OCI-M2 (cell line): ENCODE results near the gene EIF2S3.
"Not testable (repeated sequence)": the region's sequence is repeated elsewhere in the genome, so short reads cannot be mapped to it uniquely, and the experiment has no call there.

Experiments
- DNase-seq: peaks from one replicate; lab custom pipeline; 2025; ENCODE audit not compliant: unreplicated experiment; lab: John Stamatoyannopoulos, UW

The EIF2S3 gene

GRCh38 chrX:24049643-24050042, 5.1 kb upstream of the EIF2S3 start:
- DNase-seq: not testable (repeated sequence)

DNA sequence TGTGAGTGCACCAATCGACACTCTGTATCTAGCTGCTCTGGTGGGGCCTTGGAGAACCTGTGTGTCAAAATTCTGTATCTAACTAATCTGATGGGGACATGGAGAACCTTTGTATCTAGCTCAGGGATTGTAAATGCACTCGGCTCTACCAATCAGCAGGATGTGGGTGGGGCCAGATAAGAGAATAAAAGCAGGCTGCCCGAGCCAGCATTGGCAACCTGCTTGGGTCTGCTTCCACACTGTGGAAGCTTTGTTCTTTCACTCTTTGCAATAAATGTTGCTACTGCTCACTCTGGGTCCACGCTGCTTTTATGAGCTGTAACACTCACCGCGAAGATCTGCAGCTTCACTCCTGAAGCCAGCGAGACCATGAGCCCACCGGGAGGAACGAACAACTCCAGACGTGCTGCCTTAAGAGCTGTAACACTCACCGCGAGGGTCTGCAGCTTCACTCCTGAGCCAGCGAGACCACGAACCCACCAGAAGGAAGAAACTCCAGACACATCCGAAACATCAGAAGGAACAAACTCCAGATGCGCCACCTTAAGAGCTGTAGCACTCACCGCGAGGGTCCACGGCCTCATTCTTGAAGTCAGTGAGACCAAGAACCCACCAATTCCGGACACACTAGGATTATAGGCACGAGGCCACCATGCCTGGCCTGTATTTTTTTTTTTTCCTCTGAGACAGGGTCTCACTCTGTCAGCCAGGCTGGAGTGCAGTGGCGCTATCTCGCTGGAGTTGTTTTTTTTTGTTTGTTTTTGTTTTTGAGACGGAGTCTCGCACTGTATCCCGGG, 4.0 kb upstream of the EIF2S3 start:
- not testable (repeated sequence) for DNase-seq

DNA sequence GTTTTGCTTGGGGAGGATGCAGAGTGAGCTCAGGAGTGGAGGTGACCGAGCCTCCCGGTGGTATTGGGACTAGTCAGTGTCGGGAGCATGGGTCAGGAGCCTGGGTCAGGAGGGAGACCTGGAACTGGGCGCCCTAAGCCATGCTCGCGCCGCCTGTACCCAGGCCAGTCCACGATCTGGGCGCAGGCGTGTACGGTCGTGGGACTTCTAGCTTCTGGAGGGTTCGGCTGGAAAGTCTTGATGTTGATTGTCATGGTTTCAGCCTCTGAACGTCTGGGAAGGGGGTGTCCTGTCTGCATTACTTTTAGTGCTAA, 244 bp downstream of the EIF2S3 start:
- DNase-seq: no peak

GRCh38 chrX:24063488-24063887, 8.7 kb downstream of the EIF2S3 start:
- no peak for DNase-seq

DNA sequence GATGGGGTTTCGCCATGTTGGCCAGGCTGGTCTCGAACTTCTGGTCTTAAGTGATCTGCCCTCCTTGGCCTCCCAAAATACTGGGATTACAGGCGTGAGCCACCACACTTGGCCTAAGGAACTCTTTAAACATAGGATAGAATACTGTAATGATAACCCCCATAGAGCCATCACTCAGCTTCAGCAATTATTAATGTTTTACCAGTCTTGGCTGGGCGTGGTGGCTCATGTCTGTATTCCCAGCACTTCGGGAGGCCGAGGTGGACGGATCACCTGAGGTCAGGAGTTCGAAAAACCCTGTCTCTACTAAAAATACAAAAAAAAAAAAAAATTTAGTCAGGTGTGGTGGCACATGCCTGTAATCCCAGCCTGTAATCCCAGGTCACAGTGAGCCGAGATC, 15.1 kb downstream of the EIF2S3 start:
- DNase-seq: no peak

DNA sequence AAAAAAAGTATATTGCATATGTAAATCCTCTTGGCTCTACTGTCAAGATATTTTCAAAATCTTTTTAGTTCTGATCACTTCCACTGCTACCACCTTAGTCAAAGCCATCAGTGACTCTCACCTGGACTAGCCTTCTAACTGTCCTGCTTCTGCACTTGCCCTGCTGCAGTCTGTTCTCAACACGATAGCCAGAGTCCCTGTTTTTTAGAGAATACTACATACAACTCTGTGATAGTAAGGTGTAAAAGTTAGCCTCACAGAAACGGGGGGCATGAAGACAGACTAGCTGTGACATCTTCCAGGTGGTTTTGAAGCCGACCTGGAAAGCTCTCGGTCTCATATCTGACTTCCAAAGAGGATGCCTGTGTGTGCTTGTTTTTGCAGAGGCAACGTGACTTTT, 24.7 kb downstream of the EIF2S3 start:
- no peak for DNase-seq

- DNase-seq: not testable (repeated sequence)
These were observed 25.5 kb downstream of the EIF2S3 start for GRCh38 chrX:24080245-24080644.

GRCh38 chrX:24080704-24081103, 25.9 kb downstream of the EIF2S3 start:
- no peak for DNase-seq

GRCh38 chrX:24081661-24082154, 27.0 kb downstream of the EIF2S3 start:
- no peak for DNase-seq

DNA sequence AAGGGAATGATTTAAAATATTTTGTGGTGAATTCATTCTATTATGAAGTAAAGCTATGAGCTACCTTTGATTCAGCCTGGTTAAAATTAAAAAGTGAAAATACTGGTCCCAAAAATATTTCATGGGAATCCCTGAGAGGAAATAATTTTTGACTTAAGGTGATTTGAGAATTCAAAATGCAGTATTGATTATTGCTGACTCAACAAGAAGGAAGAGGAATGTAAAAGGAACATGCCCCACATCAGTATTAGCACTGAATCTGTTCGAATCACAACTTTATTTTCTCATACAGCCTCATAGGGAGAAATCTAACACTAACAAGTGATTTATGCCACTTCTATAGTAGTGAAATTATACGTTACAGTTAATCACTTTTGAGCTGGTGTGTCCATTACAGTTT, 27.7 kb downstream of the EIF2S3 start:
- no peak for DNase-seq

- no peak for DNase-seq
These were observed 30.3 kb downstream of the EIF2S3 start for GRCh38 chrX:24085101-24085500.

GRCh38 chrX:24090300-24091200, 35.8 kb downstream of the EIF2S3 start:
- no peak for DNase-seq

- no peak for DNase-seq
These were observed 39.0 kb downstream of the EIF2S3 start for GRCh38 chrX:24093746-24094145.

DNA sequence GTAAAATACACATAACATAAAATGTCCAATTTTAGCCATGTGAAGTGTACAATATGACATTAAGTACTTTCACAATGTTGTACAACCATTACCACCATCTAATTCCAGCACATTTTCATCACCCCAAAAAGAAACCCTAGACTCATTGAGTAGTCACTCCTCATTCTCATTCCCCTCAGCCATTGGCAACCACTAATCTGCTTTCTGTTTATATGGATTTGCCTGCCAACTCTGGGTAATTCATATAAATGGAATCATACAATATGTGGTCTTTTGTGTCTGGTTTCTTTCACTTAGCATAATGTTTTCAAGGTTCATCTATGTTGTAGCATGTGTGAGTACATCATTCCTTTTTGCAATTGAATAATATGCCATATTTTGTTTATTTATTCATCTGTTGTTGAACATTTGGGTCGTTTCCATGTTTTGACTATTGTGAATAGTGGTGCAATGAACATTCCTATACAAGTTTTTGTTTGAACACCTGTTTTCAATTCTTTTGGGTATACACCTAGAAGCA, 43.0 kb downstream of the EIF2S3 start:
- DNase-seq: no peak

- DNase-seq: no peak
These were observed 44.2 kb downstream of the EIF2S3 start for GRCh38 chrX:24098932-24099331.

DNA sequence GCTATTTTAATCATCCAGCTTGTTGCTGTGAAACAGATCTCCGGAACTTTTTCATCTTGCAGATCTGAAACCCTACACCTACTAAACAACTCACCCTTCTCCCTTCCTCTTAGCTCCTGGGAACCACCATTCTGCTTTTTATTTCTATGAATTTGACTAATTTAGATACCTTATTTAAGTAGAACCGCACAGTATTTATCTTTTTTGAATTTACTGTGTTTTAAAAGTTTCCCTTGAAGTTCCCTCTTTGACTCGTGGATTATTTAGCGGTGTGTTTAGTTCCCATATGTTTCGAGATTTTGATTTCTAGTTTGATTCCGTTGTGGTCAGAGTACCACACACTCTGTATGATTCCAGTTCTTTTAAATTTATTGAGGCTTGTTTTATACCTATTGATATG, 44.6 kb downstream of the EIF2S3 start:
- no peak for DNase-seq

- no peak for DNase-seq
These were observed 46.0 kb downstream of the EIF2S3 start for GRCh38 chrX:24100713-24101112.

GRCh38 chrX:24110069-24110468, 55.3 kb downstream of the EIF2S3 start:
- no peak for DNase-seq

DNA sequence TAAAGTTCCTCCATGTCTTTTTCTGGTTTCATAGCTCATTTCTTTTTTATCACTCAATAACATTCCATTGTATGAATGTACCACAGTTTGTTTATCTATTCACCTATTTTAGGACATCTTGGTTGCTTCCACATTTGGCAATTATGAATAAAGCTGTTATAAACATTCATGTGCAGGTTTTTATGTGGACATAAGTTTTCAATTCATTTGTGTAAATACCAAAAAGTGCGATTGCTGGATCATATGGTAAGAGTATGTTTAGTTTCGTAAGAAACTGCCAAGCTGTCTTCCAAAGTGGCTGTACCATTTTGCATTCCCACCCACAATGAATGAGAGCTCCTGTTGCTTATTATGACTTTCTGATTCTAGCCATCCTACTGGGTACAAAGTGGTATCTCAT, 58.4 kb downstream of the EIF2S3 start:
- no peak for DNase-seq

DNA sequence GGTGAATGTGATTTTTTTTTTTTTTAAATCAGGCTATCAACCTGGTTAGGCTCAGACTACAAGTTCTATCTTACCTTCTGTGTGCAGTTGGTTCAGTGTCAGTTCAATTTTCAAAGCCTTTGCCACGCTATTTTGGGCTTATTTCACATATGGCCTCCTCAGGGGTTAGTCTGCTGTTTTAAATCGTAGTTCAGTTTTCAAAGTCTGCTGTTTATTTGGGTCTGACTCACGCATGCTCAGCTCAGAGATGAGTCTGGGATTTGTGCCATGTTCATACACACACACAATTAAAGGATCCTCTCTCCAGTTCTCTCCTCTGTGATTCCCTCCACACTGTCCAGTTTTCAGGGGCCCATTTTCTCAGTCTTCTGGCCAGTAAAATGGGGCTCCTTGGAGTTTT, 62.5 kb downstream of the EIF2S3 start:
- DNase-seq: no peak

DNA sequence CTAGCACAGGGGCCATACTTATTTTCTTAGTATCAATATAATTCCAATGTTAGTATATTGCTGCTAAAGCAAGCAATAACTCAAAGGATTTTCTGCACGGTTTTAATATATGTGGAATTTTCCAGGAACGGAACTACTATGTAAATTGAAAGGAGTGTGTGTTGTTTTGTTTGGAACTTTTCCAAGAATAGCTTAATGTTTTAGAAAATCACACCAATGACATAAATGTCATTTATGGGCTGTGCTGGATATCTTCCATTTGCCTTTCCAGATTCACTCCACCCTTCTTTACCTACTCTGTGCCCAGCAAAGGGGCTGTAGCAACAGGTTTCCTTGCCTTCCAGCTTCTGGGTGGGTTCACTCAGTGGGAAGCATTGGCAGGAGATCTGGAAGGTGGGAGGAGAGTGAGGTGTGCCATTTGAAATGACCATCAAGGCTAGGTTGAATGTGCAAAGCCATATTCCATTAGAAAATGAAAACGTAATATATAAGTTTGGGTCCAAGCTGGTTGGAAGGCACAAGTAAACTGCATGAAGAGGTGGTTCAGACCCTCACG, 69.6 kb downstream of the EIF2S3 start:
- no peak for DNase-seq
